ENCODE data around the gene ALKBH4.
"Not testable (repeated sequence)": the region's sequence is repeated elsewhere in the genome, so short reads cannot be mapped to it uniquely, and the experiment has no call there.

DNA sequence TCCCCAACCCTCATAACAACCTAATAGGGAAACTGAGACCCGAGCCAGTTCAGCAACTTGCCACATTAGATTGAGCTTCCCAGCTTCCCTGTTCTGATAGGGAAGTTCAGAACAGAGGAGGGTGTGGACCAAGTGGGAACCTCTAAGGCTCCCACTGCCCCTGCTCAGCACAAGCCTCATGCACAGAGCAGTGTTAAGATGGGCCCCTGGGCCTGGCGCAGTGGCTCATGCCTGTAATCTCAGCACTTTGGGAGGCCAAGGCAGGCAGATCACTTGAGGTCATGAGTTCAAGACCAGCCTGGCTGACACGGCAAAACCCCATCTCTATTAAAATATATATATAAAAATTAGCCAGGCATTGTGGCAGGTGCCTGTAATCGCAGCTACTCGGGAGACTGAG lies 32.6 kb upstream of the ALKBH4 start:
- TF ChIP-seq, protein P1, sequence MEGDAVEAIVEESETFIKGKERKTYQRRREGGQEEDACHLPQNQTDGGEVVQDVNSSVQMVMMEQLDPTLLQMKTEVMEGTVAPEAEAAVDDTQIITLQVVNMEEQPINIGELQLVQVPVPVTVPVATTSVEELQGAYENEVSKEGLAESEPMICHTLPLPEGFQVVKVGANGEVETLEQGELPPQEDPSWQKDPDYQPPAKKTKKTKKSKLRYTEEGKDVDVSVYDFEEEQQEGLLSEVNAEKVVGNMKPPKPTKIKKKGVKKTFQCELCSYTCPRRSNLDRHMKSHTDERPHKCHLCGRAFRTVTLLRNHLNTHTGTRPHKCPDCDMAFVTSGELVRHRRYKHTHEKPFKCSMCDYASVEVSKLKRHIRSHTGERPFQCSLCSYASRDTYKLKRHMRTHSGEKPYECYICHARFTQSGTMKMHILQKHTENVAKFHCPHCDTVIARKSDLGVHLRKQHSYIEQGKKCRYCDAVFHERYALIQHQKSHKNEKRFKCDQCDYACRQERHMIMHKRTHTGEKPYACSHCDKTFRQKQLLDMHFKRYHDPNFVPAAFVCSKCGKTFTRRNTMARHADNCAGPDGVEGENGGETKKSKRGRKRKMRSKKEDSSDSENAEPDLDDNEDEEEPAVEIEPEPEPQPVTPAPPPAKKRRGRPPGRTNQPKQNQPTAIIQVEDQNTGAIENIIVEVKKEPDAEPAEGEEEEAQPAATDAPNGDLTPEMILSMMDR (IDR thresholded peaks at IDR 0.05): not testable (repeated sequence)
- TF ChIP-seq POLR2A (IDR thresholded peaks at IDR 0.05): not testable (repeated sequence)

Measured in right lobe of liver (tissue), 4 donors.